GM12872 (cell line): ENCODE measurements around the gene C16orf46.

Experiments used
- CTCF ChIP-seq: IDR thresholded peaks from 3 replicates; pipeline ENCODE4 v1.5.1; 2011; ENCODE audit warnings: low read depth, mild to moderate bottlenecking, low read length, moderate library complexity; ENCODE audit not compliant: insufficient read depth

The C16orf46 gene

DNA sequence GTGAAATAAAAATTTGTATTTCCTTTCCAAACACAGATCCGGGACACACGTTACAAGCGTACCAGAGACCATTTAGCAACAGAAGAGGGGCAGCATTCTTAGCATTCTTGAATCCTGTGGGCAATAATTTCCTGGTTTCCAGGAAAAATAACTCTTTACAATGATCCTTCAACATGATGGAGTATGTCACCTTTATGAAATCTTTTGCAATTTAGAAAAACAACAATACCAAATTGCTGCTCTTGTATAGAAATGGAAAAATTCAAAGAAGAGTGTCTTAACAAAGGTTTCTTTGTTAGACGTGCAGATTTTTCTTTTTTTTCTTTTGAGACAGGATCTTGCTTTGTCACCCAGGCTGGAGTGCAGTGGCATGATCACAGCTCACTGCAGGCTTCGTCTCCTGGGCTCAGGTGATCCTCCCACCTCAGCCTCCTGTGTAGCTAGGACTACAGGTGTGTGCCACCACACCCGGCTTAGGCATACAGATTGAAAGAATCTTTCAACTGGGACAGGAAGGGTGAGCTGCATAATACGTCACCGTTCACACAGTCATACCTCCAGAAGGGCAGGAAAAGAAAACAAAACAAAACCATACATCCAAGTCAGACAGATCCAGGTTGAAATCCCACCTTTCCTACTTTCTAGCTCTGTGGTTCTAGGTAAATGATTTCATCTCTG is 29.9 kb upstream of the C16orf46 start:
- no peak for TF ChIP-seq CTCF

DNA sequence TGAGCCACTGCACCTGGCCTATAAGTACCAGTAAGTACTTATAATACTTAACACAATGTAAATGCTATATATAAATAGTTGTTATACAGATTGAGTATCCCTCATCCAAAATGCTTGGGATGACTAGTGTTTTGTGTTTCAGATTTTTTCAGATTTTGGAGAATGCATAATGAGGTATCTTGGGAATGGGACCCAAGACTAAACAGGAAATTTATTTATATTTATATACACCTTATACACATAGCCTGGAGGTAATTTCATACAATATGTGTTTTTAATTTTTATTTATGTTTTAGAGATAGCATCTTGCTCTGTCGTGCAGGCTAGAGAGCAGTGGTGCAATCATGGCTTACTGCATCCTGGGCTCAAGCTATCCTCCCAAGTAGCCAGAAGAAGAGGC is 28.9 kb upstream of the C16orf46 start:
- TF ChIP-seq CTCF = no peak

DNA sequence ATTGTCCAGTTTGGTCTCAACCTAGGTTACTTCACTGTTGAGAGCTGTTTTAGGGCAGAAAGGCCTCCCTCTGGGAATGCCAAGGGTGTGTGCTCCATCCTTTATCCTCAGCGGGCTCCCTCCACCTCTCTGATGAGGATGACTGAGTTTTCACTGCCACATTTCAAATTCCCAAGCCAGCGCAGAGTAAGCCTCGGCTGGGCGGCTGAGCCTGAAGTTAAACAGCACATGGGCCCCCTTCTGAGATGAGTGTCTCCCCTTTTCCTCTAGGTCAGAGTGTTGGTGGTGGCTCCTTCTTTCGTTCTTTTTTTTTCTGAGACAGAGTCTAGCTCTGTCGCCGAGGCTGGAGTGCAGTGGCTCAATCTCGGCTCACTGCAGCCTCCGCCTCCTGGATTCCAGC is 24.7 kb upstream of the C16orf46 start:
- no peak for TF ChIP-seq CTCF

DNA sequence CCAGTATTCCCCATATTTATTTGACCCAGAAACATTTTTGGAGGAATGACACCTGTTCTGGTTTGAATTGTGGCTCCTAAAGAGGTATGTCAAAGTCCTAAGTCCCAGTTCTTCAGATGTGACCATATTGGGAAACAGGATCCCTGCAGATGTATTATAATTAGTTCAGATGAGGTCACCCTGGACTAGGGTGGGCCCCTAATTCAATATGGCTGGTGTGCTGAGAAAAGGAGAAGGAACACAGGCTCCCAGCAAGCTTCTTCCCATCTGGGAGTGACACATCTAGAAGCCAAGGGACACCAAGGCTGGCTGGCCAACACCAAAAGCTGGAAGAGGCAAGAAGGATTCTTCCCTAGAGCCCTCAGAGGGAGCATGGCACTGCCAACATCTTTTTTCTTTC is 22.9 kb upstream of the C16orf46 start:
- no peak for TF ChIP-seq CTCF

DNA sequence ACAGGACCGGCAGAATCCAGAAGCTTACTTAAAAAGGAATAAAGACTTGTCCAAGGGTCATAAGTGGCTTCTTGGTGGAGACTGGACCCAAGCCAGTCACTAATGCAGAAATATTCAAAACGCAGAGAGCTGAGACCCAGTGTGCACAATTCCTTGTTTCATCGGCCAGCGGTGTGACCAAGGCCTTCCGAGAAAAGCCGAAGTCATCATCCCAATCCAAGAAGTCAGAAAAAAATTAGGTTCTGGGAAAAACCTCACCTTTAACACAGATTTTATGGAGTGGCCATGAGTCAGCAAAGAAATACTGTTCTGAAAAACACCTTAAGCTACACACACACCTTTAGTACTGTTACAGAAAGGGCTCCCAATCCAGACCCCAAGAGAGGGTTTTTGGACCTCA is 20.2 kb upstream of the C16orf46 start:
- TF ChIP-seq CTCF = no peak

DNA sequence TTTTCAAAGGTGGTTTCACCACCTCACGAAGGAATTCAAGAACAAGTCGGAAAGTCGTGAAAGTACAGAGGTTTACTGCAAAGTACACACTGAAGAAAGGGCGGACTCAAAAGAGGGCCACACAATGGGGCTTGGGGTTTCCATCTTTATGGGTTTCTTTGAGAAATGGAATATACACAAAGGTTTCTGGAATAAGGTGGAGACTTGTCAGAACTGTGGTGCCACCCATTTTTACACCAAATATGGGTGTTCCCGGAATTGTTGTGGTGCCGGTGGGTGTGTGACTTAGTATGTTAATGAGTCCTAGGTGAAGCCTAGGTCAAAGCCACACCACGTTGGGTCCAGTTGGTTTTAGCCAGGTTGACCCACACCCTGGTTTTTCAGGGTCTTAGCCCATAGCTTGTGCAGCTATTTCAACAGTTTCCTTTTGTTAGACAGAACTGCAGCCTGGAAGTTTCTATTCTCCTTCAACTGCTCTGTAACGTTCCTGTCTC is 19.7 kb upstream of the C16orf46 start:
- TF ChIP-seq CTCF = no peak

- no peak for TF ChIP-seq CTCF
Observed at GRCh38 chr16:81095953-81096714, 19.1 kb upstream of the C16orf46 start, which contains the start of gene GCSH. GCSH (minus strand) TSS chr16:81096395; CDS start chr16:81096278, 117 bp downstream.
